Measurements from ENCODE around the gene DNM3. TPM values are rescaled to one million over a fixed set of nuclear protein-coding genes. Genes with fewer than 3 reads are reported as not detected.

The DNM3 gene
- total RNA-seq, 4 donors from 2014 or later = 2.7 to 3.3 TPM; not detected in 2

- Histone ChIP-seq H3K4me1 (peaks cover 0 to 7% (median 0%) of the 10 kb centered on the region in 4 donors), H3K4me3 (no peak overlapping the region), H3K9me3 (no peaks in the 10 kb centered on the region), H3K36me3 (no peaks in the 10 kb centered on the region), H3K27ac (no peak overlapping the region), H3K27me3 (no peaks in the 10 kb centered on the region)
- TF ChIP-seq POLR2A (IDR thresholded peaks at IDR 0.05) = no peak
- no peak for TF ChIP-seq CTCF (IDR thresholded peaks at IDR 0.05)
- TF ChIP-seq POLR2AphosphoS5 (IDR thresholded peaks at IDR 0.05) = no peak
- TF ChIP-seq EP300 (IDR thresholded peaks at IDR 0.05; ENCODE audit: low read depth) = no peak
- in situ Hi-C loops (cut with MboI; ENCODE audit: low pct_ligation_motif_present in 1 of 4, low pct_unique_long_range_greater_than_20kb in 1 of 4, low sequenced_read_pairs in 3 of 4) (no loop called here), intact Hi-C loops (cut with DNase I; ENCODE audit: low total_unique reads) (no loop called here)
- 78 to 79% methylated on average over 3 of the region's 3 CpGs for WGBS, 2 donors (ENCODE audit: low coverage in 1 of 2)
- DNase-seq = no peak
These were observed 426.9 kb downstream of the DNM3 start for GRCh38 chr1:172268237-172268636.

- H3K9me3 ChIP-seq = no peaks in the 10 kb centered on the region
- 89 to 92% methylated on average over 5 of the region's 5 CpGs for WGBS, 2 donors (ENCODE audit: low coverage in 1 of 2)
- TF ChIP-seq POLR2AphosphoS5 (IDR thresholded peaks at IDR 0.05) (no peak), CTCF (IDR thresholded peaks at IDR 0.05) (no peak), EP300 (IDR thresholded peaks at IDR 0.05; ENCODE audit: low read depth) (no peak), POLR2A (IDR thresholded peaks at IDR 0.05) (no peak)
- H3K36me3 ChIP-seq = no peaks in the 10 kb centered on the region
- DNase-seq = no peak
- H3K27me3 ChIP-seq = no peaks in the 10 kb centered on the region
- peaks cover 0 to 7% (median 0%) of the 10 kb centered on the region in 4 donors for H3K4me1 ChIP-seq
- intact Hi-C loops (cut with DNase I; ENCODE audit: low total_unique reads) = no loop called here
- no peak overlapping the region for H3K4me3 ChIP-seq
- H3K27ac ChIP-seq = peak overlapping the region in 1 of 4 donors; percentile 9
- in situ Hi-C loops (cut with MboI; ENCODE audit: low pct_ligation_motif_present in 1 of 4, low pct_unique_long_range_greater_than_20kb in 1 of 4, low sequenced_read_pairs in 3 of 4) = no loop called here
These were observed 427.8 kb downstream of the DNM3 start for GRCh38 chr1:172269084-172269483.

GRCh38 chr1:172269644-172270043, 428.3 kb downstream of the DNM3 start:
- H3K4me1 ChIP-seq = peaks cover 0 to 7% (median 0%) of the 10 kb centered on the region in 4 donors
- no peak for DNase-seq
- 80 to 82% methylated on average over 3 of the region's 3 CpGs for WGBS, 2 donors (ENCODE audit: low coverage in 1 of 2)
- peak overlapping the region in 2 of 4 donors; percentile 9 for H3K27ac ChIP-seq
- no peaks in the 10 kb centered on the region for H3K27me3 ChIP-seq
- no peak for TF ChIP-seq EP300 (IDR thresholded peaks at IDR 0.05; ENCODE audit: low read depth)
- in situ Hi-C loops (cut with MboI; ENCODE audit: low pct_ligation_motif_present in 1 of 4, low pct_unique_long_range_greater_than_20kb in 1 of 4, low sequenced_read_pairs in 3 of 4) (no loop called here), intact Hi-C loops (cut with DNase I; ENCODE audit: low total_unique reads) (no loop called here)
- H3K4me3 ChIP-seq = no peak overlapping the region
- no peaks in the 10 kb centered on the region for H3K9me3 ChIP-seq
- H3K36me3 ChIP-seq = no peaks in the 10 kb centered on the region

- no peaks in the 10 kb centered on the region for H3K36me3 ChIP-seq
- intact Hi-C loops (cut with DNase I; ENCODE audit: low total_unique reads) = no loop called here
- WGBS, 2 donors (ENCODE audit: low coverage in 1 of 2) = 38 to 39% methylated on average over 3 of the region's 3 CpGs
- H3K4me3 ChIP-seq = no peak overlapping the region
- no peaks in the 10 kb centered on the region for H3K9me3 ChIP-seq
- H3K27me3 ChIP-seq = no peaks in the 10 kb centered on the region
- no peak for TF ChIP-seq EP300 (IDR thresholded peaks at IDR 0.05; ENCODE audit: low read depth)
- no peak for TF ChIP-seq POLR2A (IDR thresholded peaks at IDR 0.05)
- TF ChIP-seq POLR2AphosphoS5 (IDR thresholded peaks at IDR 0.05) = no peak
- no peak for TF ChIP-seq CTCF (IDR thresholded peaks at IDR 0.05)
- peaks cover 0 to 7% (median 0%) of the 10 kb centered on the region in 4 donors for H3K4me1 ChIP-seq
- DNase-seq = no peak
- H3K27ac ChIP-seq = peak overlapping the region in 3 of 4 donors; percentile 9 to 46 (median 28)
- in situ Hi-C loops (cut with MboI; ENCODE audit: low pct_ligation_motif_present in 1 of 4, low pct_unique_long_range_greater_than_20kb in 1 of 4, low sequenced_read_pairs in 3 of 4) = no loop called here
These were observed 429.3 kb downstream of the DNM3 start for GRCh38 chr1:172270605-172271004.

- H3K27me3 ChIP-seq = no peaks in the 10 kb centered on the region
- no peak overlapping the region for H3K4me3 ChIP-seq
- TF ChIP-seq EP300 (IDR thresholded peaks at IDR 0.05; ENCODE audit: low read depth) = no peak
- TF ChIP-seq CTCF (IDR thresholded peaks at IDR 0.05) = no peak
- no peak for TF ChIP-seq POLR2A (IDR thresholded peaks at IDR 0.05)
- TF ChIP-seq POLR2AphosphoS5 (IDR thresholded peaks at IDR 0.05) = no peak
- H3K4me1 ChIP-seq = peaks cover 0 to 7% (median 0%) of the 10 kb centered on the region in 4 donors
- no peak overlapping the region for H3K27ac ChIP-seq
- 87 to 89% methylated on average over 1 of the region's 1 CpG for WGBS, 2 donors (ENCODE audit: low coverage in 1 of 2)
- H3K36me3 ChIP-seq = no peaks in the 10 kb centered on the region
- in situ Hi-C loops (cut with MboI; ENCODE audit: low pct_ligation_motif_present in 1 of 4, low pct_unique_long_range_greater_than_20kb in 1 of 4, low sequenced_read_pairs in 3 of 4) (no loop called here), intact Hi-C loops (cut with DNase I; ENCODE audit: low total_unique reads) (no loop called here)
- DNase-seq = no peak
- H3K9me3 ChIP-seq = no peaks in the 10 kb centered on the region
These were observed 430.8 kb downstream of the DNM3 start for GRCh38 chr1:172272087-172272486.
